ENCODE results near the gene TTC4.

Gene TTC4

DNA sequence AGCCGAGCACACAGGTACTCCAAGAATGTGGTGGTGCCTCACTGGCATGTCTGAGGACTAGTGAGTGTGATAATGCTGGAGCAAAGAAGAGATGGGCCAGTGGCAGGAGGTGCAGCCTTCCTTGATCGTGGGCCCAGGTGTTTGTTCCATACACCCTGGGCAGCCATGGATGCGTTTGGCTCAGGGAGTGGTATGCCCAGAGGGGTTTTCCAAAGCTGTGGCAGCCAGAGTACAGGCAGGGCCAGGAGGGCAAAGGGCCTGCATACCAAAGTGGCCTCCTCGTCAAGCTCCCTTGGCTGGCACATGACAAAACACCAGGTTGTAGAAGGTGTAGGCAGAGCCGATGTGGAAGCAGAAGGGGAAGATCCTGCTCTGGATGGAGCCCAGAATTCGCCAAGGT, 29.6 kb downstream of the TTC4 start:
- no peak overlapping the region for H3K4me3 ChIP-seq (replicated peaks; ENCODE audit: low read depth, low read length)
- no peak for DNase-seq (ENCODE audit: low read depth)
- TF ChIP-seq, protein P1, sequence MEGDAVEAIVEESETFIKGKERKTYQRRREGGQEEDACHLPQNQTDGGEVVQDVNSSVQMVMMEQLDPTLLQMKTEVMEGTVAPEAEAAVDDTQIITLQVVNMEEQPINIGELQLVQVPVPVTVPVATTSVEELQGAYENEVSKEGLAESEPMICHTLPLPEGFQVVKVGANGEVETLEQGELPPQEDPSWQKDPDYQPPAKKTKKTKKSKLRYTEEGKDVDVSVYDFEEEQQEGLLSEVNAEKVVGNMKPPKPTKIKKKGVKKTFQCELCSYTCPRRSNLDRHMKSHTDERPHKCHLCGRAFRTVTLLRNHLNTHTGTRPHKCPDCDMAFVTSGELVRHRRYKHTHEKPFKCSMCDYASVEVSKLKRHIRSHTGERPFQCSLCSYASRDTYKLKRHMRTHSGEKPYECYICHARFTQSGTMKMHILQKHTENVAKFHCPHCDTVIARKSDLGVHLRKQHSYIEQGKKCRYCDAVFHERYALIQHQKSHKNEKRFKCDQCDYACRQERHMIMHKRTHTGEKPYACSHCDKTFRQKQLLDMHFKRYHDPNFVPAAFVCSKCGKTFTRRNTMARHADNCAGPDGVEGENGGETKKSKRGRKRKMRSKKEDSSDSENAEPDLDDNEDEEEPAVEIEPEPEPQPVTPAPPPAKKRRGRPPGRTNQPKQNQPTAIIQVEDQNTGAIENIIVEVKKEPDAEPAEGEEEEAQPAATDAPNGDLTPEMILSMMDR (IDR thresholded peaks at IDR 0.05; ENCODE audit: low read length, missing control alignments): no peak

DNA sequence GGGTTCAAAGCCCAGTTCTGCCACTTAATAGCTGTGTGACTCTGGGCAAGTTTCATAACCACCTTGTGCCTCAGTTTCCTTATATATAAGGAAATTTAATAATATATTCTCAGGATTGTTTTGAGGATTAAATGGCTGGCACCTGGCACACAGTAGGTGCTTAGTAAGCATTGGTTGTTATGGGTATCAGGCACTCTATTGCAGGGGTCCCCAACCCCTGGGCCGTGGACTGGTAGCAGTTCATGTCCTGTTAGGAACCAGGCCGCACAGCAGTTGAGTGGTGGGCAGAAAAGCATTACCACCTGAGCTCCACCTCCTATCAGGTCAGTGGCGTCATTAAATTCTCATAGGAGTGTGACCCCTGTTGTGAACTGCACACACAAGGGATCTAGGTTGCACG, 30.2 kb downstream of the TTC4 start:
- TF ChIP-seq, protein P1 (IDR thresholded peaks at IDR 0.05; ENCODE audit: low read length, missing control alignments): no peak
- no peak overlapping the region for H3K4me3 ChIP-seq (replicated peaks; ENCODE audit: low read depth, low read length)
- DNase-seq (ENCODE audit: low read depth): no peak

DNA sequence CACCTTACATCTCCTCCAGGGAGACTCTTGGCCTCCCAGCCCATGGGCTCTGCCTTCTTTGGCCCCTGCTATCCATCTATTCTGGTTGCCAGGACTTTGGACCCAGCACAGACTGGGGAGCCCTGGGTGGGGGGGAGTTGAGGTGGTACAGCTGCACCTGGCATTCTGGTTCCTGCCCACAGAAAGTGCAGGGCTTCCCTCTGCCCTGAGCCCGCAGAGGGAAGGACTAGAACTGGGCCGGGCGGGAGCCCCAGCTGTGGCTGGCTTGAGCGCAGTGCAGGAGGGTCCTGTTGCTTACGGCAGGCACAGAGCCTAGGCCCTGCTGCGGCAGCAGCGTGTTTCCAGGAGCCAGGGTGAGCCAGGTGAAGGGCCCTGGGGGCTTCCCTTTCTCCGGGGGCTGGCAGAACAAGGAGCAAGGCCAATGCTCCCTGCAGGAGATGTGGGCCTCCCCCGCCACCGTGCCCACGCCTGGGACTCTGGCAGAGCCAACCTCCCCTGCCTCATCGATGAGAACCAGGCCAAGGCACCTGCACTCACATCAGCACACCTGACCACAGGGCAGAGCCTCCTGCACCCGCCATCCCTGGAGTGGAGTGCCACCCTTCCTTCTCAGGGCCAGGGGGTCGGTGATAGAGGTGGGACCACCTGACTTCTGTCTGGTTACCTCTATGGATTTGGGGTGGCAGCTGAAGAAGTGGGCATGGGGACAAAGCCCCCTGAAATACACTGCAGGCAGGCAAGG, 32.6 kb downstream of the TTC4 start:
- H3K4me3 ChIP-seq (replicated peaks; ENCODE audit: low read depth, low read length): no peak overlapping the region
- TF ChIP-seq, protein P1 (IDR thresholded peaks at IDR 0.05; ENCODE audit: low read length, missing control alignments): no peak
- no peak for DNase-seq (ENCODE audit: low read depth)

DNA sequence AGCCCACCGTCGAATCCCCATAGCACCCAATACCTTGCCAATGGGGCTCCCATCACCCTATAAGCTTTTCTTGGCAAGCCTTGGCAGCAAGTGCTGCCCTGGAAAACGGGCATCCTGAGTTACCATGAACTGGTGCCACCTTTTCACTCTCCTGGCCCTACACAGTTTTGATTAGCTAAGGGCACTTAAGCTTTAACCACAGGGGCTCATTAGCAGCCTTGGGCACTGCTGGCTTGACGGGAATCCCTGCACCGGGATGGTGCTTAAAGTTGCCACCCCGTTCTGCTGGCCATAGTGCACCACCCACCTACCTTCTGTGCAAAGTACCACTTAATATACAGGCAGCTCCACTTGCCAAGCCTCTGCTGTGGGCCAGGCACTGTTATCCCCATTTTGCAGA, 34.9 kb downstream of the TTC4 start:
- DNase-seq (ENCODE audit: low read depth): no peak
- no peak overlapping the region for H3K4me3 ChIP-seq (replicated peaks; ENCODE audit: low read depth, low read length)
- TF ChIP-seq, protein P1 (IDR thresholded peaks at IDR 0.05; ENCODE audit: low read length, missing control alignments): no peak

DNA sequence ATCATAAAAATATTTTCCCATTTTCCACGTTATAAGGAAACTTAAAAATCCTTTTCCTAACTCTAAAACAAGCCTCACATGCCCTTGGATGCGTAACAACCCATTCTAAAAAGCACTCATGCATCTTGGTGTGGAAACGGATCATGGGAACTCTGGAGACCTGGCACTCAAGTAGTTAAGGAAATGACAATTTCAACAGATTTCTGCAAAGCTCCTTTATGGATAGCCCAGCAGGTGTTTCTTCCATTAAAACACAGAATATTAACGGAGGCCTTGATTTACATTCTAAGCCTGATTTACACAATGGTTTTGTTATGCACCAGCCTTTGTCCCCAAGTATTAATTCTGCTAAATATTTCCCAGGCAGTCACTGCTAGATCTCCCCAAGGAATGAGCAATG, 35.8 kb downstream of the TTC4 start:
- DNase-seq (ENCODE audit: low read depth): no peak

DNA sequence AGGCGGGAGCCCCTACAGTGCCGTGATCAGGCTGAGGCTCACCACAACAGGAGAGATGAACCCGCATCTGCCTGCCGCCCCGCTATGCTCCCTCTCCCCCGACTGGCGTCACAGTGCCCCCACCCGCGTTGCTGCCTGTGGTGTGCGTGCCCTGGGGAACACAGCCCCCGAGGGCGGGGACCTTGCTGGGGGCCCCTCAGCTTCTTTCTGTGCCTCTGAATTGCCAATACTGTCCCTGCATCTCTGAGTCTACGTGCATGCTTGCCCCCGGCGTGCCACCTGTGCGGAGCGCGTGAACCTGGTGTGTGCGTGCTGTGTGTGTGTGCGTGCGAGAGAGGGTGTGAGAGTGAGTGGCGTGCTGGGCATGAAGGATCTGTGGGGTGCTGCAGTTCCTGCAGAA, 38.4 kb downstream of the TTC4 start:
- TF ChIP-seq, protein P1 (IDR thresholded peaks at IDR 0.05; ENCODE audit: low read length, missing control alignments): no peak
- H3K4me3 ChIP-seq (replicated peaks; ENCODE audit: low read depth, low read length): no peak overlapping the region
- no peak for DNase-seq (ENCODE audit: low read depth)

More for the DNA sequence above, 35.8 kb downstream of the TTC4 start:
- TF ChIP-seq, protein P1 (IDR thresholded peaks at IDR 0.05; ENCODE audit: low read length, missing control alignments): no peak
- H3K4me3 ChIP-seq (replicated peaks; ENCODE audit: low read depth, low read length): no peak overlapping the region
